ENCODE results near the gene HOXD12.

HOXD12 gene

GRCh38 chr2:176107731-176108181 lies 8.2 kb downstream of the HOXD12 start:
- no peak for DNase-seq

GRCh38 chr2:176109192-176109901 lies 9.8 kb downstream of the HOXD12 start:
- DNase-seq: no peak

GRCh38 chr2:176109946-176110345 lies 10.4 kb downstream of the HOXD12 start:
- DNase-seq: no peak

- no peak for DNase-seq
Measured at GRCh38 chr2:176110415-176111308, 11.1 kb downstream of the HOXD12 start.

- peak; percentile 50 for DNase-seq
Measured at GRCh38 chr2:176111309-176111663, 11.7 kb downstream of the HOXD12 start.

GRCh38 chr2:176111846-176112374 lies 12.3 kb downstream of the HOXD12 start:
- no peak for DNase-seq

GRCh38 chr2:176112375-176113302 lies 13.0 kb downstream of the HOXD12 start:
- DNase-seq: no peak

- DNase-seq: no peak
Measured at GRCh38 chr2:176114120-176114929, 14.7 kb downstream of the HOXD12 start.

GRCh38 chr2:176114930-176115625 lies 15.5 kb downstream of the HOXD12 start:
- DNase-seq: no peak

GRCh38 chr2:176115883-176116813 lies 16.6 kb downstream of the HOXD12 start, which contains the start of gene HOXD10:
TSS of gene HOXD10 (plus strand) at chr2:176116778. CDS start at chr2:176116834, 56 bp downstream.
- DNase-seq: no peak

- DNase-seq: no peak
Measured at GRCh38 chr2:176117162-176117822, 17.7 kb downstream of the HOXD12 start.

- no peak for DNase-seq
Measured at GRCh38 chr2:176117823-176118371, 18.3 kb downstream of the HOXD12 start.

GRCh38 chr2:176118601-176119339 lies 19.2 kb downstream of the HOXD12 start:
- DNase-seq: peak; percentile 67

GRCh38 chr2:176120364-176121189 lies 21.0 kb downstream of the HOXD12 start:
- no peak for DNase-seq

GRCh38 chr2:176121190-176122051 lies 21.8 kb downstream of the HOXD12 start:
- DNase-seq: no peak

- no peak for DNase-seq
Measured at GRCh38 chr2:176122052-176122682, 22.6 kb downstream of the HOXD12 start.

All from RPMI8226 (cell line).